ENCODE results near the gene ADAMTS16.

- TF ChIP-seq CTCF (conservative IDR thresholded peaks at IDR 0.05 in 1 of 2, IDR thresholded peaks at IDR 0.05 in 1 of 2; ENCODE audit: extremely low read depth in 1 of 2, insufficient read depth in 1 of 2, low read depth in 1 of 2, low read length in 2 of 2) (no peak), EZH2 (IDR thresholded peaks at IDR 0.05; ENCODE audit: borderline replicate concordance, low read length) (no peak)
Observed at GRCh38 chr5:5203451-5203850, 63.3 kb downstream of the ADAMTS16 start.

All from mammary epithelial cell (primary cell).